HG02798 (cell line): ENCODE measurements around the gene CD37.
"Not testable (repeated sequence)": the region's sequence is repeated elsewhere in the genome, so short reads cannot be mapped to it uniquely, and the experiment has no call there.

Source experiments
- ATAC-seq: cut with Tn5 transposase; IDR thresholded peaks from one replicate; pipeline ENCODE4 v1.9.1; 2021; ENCODE audit warnings: mild to moderate bottlenecking; ENCODE audit not compliant: unreplicated experiment, poor library complexity

Gene CD37

DNA sequence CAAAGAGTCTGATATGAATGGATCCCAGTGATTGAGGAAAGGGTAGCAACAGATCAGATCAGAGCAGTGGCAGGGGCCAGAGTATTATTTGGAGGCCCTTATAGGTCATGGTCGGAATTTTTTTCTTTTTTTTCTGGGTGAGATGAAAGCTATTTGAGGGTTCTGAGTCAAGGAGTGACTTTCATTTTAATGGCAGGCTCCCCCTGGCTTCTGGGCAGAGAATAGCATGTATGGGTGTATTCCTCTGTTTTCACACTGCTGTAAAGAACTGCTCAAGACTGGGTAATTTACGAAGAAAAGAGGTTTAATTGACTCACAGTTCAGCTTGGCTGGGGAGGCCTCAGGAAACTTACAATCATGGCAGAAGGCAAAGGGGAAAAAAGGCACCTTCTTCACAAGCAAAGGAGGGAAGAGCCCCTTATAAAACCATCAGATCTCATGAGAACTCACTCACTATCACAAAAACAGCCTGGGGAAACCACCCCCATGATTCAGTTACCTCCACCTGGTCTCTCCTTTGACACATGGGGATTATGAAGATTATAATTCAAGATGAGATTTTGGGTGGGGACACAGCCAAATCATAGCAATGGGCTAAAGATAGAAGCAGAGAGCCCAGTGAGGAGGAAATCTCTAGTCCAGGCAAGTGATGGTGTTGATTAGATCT is 7.2 kb upstream of the CD37 start:
- no peak for ATAC-seq

DNA sequence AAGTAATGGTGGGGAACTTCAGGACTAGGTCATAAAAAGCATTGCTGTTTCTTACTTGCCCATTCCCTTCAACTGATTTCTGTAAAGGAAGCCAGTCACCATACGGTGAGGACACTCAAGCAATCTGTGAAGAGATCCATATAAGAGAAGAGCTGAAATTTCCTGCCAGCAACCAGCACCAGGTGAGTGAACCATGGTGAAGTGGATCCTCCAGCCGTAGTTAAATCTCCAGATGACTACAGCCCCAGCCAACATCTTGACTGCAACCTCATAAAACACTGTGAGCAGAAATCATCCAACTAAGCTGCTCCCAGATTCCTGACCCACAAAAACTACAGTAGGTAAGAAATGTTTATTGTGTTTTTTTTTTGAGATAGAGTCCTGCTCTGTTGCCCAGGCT is 6.5 kb upstream of the CD37 start:
- no peak for ATAC-seq

DNA sequence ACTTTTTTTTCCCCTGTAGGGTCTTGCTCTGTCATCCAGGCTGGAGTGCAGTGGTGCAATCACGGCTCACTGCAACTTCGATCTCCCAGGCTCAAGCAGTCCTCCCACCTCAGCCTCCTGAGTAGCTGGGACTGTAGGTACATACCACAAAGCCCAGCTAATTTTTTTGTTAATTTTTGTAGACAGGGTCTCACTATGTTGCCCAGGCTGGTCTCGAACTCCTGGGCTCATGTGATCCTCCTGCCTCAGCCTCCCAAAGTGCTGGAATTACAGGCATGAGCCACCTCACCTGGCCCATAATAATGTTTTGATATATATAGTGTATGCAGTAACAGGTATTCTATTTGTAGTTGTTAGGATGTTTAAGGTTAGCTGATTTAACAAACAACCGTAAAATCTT is 4.0 kb upstream of the CD37 start:
- not testable (repeated sequence) for ATAC-seq

DNA sequence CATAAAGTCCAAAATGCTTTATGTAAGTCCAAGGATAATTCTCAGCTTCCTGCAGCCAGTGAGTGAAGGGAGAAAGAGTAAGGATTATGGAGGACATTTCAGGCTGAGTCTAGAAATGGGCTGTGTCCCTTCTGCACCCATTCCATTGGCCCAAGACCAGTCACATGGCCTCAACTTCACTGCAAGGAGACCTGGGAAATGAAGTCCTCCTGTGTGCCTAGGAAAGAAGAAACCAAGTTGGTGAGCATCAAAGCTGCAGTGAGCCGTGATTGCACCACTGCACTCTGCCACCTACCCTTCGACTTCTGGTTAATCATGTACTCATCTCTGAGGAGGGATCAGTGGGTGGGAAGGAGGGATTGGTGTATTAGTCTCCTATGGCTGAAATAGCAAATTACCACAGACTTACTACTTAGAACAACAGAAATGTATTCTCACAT is 3.6 kb upstream of the CD37 start:
- peak; percentile 55 for ATAC-seq

DNA sequence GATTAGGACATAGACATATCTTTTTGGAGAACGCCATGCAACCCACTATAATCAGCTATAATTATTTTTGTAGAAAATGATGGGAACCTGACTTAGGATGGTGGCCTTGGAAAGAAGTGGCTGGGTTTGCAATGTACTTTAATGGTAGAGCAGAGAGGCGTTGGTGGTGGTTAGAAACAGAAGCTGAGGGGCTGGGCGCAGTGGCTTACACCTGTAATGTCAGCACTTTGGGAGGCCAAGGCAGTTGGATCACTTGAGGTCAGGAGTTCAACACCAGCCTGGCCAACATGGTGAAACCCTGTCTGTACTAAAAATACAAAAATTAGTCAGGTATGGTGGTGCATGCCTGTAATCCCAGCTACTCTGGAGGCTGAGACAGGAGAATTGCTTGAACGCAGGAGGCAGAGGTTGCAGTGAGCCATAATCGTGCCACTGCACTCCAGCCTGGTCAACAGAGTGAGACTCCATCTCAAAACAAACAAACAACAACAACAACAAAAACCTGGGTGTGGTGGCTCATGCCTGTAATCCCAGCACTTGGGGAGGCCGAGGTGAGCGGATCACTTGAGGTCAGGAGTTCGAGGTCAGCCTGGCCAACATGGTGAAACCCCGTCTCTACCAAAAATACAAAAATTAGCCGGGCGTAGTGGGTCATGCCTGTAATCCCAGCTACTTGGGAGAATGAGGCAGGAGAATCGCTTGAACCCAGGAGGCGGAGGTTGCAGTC is 2.4 kb upstream of the CD37 start:
- ATAC-seq: not testable (repeated sequence)

DNA sequence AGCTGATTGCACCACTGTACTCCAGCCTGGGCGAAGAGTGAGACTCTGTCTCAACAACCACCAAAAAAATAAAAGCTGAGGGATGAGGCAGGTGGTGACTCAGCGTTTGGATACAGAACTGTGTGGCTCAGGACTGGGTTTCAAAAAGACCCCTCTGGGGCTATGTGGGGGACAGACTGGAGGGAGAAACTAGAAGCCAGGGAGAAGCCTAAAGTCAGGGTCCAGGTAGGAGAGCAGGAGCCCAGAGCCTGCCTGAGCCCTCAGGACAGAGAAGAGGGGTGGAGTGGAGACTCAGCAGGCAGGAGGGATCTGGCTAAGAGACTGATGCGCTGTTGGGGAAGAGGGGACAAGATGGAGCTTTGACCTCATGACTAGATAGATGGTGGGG is 1.8 kb upstream of the CD37 start:
- no peak for ATAC-seq

DNA sequence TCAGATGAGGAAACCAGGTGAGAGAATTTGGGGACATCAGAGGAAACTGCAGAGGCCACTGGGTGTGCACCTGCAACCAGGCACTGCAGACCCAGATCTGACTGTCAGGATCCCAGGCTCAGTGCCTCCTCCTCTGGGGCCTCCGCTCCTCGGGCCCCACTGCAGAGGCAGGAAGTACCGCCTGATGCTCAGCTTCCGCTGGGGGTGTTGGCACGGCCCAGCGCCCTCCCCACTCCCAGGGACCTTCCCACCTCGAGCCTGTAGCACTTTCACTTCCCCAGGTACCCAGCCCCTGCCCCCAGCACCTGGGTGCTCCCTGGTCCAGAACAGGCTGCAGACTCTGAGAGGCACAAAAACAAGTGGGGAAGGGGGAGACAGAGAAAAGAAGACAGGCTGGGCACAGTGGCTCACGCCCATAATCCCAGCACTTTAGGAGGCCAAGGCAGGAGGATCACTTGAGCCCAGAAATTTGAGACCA is 1.4 kb upstream of the CD37 start:
- peak; percentile 42 for ATAC-seq

DNA sequence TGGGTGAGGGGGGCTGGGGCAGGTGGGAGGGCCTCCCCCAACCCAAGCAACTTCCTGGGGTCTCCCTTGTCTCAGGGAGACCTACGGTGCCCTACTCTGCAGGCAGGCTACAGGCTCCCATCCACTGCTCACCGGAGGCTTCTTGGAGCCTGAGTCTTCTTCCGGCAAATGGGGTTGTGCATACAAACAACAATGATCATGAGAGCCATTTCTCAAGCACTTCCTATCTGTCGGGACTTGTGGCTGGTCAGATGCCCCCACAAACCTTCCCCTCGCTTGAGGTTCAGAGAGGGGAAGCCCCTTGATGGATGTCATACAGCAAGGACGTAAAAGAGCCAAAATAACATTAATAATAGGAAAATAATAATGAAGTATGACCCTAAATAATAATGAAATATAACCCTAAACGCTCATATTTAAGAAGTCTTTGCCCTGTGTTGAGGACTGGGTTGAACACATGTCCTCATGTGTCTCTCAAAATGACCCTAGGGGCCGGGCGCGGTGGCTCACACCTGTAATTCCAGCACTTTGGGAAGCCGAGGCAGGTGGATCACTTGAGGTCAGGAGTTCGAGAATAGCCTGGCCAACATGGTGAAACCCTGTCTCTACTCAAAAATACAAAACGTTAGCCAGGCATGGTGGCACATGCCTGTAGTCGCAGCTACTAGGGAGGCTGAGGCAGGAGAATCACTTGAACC is 727 bp downstream of the CD37 start:
- no peak for ATAC-seq

DNA sequence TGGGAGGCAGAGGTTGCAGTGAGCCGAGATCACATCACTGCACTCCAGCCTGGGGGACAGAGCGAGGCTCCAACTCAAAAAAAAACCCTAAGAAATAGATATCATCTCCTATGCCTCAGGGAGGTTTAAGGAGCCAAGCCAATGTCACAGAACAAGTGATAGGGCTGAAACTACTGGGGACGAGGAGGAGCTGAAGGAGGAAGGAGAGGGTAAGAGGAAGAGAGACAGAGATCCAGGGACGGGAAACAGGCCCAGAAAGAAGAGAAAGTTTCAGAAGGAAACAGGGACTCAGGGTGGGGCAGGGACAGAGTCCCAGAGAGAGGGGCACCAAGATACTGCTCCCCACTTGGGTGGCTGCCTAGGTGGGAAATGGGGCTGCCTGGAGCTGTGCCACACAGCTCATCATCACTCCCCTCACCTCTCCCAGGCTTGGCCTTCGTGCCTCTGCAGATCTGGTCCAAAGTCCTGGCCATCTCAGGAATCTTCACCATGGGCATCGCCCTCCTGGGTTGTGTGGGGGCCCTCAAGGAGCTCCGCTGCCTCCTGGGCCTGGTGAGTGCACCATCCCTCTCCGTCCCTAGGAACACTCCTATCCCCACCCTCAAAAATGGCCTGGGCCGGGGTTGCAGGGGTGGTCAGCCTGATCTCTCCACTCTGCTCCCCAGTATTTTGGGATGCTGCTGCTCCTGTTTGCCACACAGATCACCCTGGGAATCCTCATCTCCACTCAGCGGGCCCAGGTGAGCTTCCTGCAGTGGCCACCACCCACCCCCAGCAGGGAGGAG is 1.5 kb downstream of the CD37 start:
- no peak for ATAC-seq

DNA sequence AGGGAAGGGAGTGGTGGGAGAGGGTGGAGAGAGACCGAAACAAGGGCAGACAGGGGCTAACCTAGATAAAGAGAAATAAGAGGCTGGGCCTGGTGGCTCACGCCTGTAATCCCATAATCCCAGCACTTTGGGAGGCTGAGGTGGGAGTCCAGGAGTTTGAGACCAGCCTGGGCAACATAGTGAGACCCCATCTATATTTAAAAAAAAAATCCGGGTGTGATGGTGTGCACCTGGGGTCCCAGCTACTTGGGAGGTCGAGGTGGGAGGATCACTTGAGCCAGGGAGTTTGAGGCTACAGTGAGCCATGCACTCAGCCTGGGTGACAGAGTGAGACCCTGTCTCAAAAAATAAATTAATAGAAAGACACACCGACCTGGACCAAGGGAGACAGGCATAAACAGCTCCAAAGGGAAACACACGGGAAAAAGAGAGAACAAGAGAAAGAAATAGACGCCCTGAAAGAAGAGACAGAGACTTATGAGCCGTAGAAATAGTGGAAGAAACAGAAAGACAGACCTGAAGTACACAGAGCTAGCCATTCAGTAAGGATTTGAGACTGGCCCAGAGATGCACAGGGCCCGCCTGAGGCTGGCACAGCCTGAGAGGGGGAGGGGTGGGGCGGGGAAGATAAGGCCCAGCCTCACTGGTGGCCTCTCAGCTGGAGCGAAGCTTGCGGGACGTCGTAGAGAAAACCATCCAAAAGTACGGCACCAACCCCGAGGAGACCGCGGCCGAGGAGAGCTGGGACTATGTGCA is 2.2 kb downstream of the CD37 start:
- no peak for ATAC-seq

DNA sequence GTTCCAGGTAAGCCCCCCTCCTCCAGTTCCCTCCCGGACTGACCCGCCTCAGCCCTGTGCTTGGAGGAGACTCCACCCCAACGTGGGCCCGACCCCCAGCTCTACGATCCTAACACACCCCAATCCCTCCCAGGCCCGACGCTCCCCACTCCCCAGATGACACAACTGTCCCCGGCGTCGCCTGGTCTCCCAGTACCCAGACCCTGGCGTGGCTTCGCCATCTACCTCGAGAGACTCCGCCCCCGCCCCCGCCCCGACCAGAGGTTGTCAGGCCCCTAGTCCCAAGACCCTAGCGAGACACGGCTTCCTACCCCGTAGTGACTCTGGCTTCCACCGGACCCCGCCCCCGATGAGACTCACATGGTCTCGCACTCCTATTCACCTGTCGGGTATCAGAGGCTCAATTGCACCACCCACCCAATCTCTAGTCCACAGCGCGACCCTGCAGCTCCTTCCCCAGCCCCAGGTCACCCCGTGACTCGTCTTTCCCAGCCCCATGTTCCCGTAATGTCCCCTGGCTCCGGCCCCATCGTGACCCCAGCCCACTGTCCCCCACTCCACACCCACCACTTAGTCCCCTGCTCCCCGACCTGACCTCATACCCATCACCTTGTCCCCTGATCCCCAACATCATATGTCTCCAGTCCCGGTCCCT is 2.9 kb downstream of the CD37 start:
- no peak for ATAC-seq

DNA sequence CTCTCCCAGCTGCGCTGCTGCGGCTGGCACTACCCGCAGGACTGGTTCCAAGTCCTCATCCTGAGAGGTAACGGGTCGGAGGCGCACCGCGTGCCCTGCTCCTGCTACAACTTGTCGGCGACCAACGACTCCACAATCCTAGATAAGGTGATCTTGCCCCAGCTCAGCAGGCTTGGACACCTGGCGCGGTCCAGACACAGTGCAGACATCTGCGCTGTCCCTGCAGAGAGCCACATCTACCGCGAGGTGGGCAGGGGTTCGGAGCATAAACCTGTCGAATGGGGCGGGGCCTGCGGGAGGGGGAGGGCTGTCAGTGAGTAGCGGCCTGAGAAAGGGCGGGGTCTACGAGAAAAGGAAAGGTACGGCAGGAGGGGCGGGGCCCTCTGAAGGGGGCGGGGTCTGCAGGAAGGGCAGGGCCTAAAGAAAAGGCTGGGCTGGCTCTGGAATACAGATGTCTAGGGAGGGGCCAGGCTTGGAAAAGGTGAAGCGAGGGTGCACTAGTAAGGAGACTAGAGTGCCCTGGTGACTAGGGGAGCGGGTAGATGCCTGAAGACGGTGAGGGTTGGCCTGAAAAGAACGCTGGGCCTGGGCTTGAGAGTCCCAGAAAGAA is 3.6 kb downstream of the CD37 start:
- no peak for ATAC-seq

DNA sequence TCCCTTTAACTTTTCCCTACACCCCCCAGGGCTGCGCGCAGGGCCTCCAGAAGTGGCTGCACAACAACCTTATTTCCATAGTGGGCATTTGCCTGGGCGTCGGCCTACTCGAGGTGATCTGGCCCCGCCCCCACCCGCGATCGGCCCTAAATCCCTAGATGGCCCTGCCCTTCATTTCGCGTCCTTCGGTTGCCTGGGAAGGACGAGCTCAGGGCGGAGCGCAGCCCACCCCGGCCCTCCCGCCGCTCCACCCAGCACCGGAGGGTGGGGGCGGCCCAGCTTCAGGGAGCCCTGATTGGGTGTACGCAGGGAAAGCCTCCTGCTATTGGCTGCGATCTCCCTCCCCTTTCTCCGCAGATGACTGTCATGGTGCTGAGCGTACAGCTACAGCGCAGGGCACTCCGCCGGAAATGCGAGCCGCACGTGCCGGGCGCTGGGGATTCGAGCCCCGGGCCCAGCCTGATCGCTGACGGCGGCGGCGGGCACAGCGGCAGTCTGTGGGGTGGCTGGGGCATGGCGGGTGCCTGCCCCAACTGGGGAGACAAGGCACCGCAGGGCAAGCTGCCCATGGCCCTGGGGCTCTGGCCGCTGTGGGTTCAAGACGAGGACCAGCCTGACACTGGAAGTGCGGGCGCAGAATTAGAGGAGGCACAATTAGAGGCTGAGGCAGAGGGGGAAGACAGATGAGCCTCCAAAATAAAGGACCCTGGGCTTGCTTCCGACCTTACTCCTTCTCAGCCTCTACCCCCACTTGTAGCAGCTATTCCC is 4.3 kb downstream of the CD37 start:
- no peak for ATAC-seq

DNA sequence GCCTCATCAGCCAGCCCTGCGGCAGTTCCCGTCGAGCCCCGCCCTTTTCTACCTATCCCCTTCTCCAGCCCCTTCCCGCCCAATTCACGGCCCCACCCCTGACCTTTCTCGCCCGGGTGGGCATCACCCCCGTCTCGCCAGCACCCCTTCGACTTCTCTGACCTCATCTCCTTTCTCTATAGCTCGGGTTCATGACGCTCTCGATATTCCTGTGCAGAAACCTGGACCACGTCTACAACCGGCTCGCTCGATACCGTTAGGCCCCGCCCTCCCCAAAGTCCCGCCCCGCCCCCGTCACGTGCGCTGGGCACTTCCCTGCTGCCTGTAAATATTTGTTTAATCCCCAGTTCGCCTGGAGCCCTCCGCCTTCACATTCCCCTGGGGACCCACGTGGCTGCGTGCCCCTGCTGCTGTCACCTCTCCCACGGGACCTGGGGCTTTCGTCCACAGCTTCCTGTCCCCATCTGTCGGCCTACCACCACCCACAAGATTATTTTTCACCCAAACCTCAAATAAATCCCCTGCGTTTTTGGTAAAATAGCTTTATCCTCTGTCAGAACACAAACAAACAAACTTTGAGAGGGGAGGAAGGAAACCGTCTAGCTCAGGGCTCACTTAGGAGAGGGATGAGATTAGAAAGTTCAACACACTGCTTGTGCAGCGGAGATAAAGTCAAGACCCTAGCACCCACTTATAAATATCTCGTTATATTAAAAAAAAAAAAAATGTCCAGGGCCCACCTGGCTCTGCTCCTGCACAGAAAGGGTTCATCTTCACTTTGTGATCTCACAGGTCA is 5.1 kb downstream of the CD37 start:
- peak; percentile 78 for ATAC-seq

DNA sequence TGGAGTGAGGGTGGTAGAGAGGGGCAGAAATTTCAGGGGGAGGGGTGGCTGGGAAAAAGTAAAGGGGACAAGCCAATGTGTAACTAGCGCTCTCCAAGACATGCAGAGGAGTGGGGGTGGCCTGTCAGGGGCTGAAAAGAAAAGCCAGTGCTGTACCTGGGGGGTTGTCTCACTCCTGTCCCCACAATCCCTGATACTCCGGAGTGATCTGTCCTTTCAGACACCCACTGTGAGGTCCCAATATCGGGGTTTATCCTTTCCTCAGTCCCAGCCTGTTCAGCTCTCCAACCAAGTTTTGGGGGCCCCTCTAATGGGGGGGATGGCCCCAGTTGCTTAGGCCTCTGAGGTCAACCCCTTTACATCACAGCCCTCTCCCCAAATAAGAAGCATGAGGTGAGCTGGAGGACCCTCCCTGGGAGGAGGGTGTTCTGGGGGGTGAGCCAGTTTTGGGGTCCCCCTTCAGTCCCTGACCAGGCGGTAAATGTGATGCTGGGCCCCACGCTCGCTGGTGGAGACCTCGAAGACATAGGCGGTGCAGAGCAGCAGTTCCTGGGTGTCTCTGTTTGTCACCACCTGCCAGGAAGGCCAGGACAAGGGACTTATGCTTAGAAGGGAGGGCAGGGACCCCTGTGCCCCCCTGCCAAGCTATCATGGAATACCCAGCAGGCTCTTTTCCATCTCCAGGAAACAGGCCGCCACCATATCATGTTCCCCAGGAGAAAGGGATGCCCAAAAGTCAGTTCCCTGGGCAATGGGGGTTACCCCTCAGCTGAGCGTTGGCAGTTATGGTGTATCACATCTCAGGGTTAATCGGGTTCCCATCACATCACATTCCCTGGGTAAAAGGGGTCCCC is 5.9 kb downstream of the CD37 start:
- no peak for ATAC-seq

DNA sequence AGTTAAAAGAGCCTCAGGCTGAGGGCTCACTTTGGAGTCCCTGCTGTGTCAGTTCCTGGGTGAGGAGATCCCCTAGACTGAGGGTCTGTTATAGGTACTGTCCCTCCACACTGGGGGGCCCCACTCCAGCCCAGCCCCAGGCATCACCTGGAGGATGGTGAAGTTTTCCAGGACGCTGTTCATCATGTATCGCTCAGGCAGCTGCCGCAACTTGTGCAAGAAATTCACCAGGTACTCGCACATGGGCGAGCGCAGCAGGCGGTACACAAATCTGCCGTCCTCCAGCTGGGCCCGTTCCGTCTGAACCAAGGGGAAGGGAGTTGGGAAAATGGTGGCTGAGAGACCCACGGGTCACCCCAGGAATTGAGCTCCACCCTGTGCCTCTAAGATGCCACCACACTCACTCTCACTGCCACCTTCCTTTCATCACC is 7.1 kb downstream of the CD37 start:
- ATAC-seq: no peak

DNA sequence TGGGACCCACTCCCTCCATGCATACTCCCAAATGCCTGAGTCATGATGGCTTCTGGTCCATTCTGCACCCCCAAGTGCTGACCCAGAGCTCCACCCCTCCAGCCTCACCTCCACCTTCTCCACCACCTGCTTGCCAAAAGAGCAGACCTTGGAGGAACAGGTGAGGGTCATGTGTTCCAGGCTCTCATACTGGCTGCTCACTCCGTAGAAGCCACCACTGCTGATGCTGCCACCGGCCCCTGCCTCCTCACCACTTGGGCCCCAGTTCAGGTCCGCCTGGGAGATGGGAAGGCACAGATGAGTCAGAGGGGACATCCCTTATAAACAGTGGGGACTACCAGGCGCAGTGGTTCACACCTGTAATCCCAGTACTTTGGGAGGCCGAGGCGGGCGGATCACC is 7.9 kb downstream of the CD37 start:
- no peak for ATAC-seq
